GM12878 (cell line): ENCODE results near the gene BAZ2B.

Source experiments
- CBX5 ChIP-seq: sonication (generic); IDR thresholded peaks from 2 replicates; pipeline ENCODE4 v1.6.1; 2016; ENCODE audit warnings: low read depth, moderate library complexity, mild to moderate bottlenecking, inconsistent platforms
- JUNB ChIP-seq: IDR thresholded peaks from 2 replicates; pipeline ENCODE4 v1.6.1; 2016; ENCODE audit warnings: antibody characterized with exemption, mild to moderate bottlenecking
- POLR2A ChIP-seq: IDR thresholded peaks from 2 replicates; pipeline ENCODE4 v1.6.1; 2011; ENCODE audit warnings: low read depth, mild to moderate bottlenecking, low read length
- POLR2AphosphoS5 ChIP-seq: IDR thresholded peaks from 2 replicates; pipeline ENCODE4 v1.6.1; 2011; ENCODE audit warnings: mild to moderate bottlenecking, low read length, inconsistent platforms
- TF ChIP-seq, protein P1 (sequence below), 3 experiments: IDR thresholded peaks in 2 of 3; conservative IDR thresholded peaks in 1 of 3; 2 replicates each; pipeline ENCODE4 v1.5.1; 2011; ENCODE audit warnings: low read depth in 3 of 3, low read length in 3 of 3, mild to moderate bottlenecking in 3 of 3, control low read depth in 2 of 3, moderate library complexity in 2 of 3, inconsistent platforms in 1 of 3, mixed read lengths in 1 of 3; ENCODE audit not compliant: control insufficient read depth in 2 of 3, insufficient read depth in 1 of 3; ENCODE audit errors: extremely low read depth in 1 of 3

DNA sequence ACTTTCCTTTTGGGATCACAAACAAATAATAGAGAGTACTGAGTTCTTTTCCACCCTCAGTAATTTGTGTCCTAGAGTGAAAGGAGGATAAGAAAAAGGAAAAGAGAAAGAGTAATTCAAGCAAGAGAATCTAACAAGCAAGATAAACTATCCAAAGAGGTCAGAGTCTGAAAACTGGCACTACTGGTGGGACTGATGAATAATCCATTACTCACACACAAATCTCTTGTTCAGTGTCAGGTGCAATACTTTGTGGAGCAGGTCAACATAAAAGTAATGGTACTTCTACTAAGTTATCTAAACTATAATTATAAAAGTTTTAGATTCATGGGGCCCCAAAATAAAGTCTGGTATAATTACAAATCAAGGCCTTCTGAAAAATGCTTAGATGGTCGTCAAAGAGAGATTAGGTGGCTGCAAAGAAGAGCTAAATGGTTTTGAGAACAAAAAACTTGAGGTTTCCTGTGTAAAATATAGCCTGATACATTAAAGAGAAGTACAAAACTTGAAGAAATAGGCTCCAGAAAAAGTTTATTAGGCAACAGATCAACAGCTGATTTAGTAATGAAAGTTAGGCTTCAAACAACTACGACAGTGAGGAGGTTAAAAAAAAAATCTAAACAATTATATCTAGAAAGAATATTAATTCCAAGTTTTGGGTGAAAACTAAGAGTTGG is 109.4 kb downstream of the BAZ2B start:
- no peak for TF ChIP-seq POLR2A
- no peak for TF ChIP-seq JUNB
- no peak for TF ChIP-seq POLR2AphosphoS5
- TF ChIP-seq CBX5: no peak
- TF ChIP-seq, protein P1, sequence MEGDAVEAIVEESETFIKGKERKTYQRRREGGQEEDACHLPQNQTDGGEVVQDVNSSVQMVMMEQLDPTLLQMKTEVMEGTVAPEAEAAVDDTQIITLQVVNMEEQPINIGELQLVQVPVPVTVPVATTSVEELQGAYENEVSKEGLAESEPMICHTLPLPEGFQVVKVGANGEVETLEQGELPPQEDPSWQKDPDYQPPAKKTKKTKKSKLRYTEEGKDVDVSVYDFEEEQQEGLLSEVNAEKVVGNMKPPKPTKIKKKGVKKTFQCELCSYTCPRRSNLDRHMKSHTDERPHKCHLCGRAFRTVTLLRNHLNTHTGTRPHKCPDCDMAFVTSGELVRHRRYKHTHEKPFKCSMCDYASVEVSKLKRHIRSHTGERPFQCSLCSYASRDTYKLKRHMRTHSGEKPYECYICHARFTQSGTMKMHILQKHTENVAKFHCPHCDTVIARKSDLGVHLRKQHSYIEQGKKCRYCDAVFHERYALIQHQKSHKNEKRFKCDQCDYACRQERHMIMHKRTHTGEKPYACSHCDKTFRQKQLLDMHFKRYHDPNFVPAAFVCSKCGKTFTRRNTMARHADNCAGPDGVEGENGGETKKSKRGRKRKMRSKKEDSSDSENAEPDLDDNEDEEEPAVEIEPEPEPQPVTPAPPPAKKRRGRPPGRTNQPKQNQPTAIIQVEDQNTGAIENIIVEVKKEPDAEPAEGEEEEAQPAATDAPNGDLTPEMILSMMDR (IDR thresholded peaks at IDR 0.05 in 2 of 3, conservative IDR thresholded peaks at IDR 0.05 in 1 of 3; ENCODE audit: control insufficient read depth in 2 of 3, extremely low read depth in 1 of 3, insufficient read depth in 1 of 3, low read depth in 3 of 3, low read length in 3 of 3): no peak
